ENCODE results near the gene CENPP.

GRCh38 chr9:92500725-92501124, 175.0 kb downstream of the CENPP start:
- TF ChIP-seq POLR2A (IDR thresholded peaks at IDR 0.05): no peak
- TF ChIP-seq, protein P1, sequence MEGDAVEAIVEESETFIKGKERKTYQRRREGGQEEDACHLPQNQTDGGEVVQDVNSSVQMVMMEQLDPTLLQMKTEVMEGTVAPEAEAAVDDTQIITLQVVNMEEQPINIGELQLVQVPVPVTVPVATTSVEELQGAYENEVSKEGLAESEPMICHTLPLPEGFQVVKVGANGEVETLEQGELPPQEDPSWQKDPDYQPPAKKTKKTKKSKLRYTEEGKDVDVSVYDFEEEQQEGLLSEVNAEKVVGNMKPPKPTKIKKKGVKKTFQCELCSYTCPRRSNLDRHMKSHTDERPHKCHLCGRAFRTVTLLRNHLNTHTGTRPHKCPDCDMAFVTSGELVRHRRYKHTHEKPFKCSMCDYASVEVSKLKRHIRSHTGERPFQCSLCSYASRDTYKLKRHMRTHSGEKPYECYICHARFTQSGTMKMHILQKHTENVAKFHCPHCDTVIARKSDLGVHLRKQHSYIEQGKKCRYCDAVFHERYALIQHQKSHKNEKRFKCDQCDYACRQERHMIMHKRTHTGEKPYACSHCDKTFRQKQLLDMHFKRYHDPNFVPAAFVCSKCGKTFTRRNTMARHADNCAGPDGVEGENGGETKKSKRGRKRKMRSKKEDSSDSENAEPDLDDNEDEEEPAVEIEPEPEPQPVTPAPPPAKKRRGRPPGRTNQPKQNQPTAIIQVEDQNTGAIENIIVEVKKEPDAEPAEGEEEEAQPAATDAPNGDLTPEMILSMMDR (IDR thresholded peaks at IDR 0.05): no peak

Measured in vagina (tissue), 2 donors.